GM12892 (cell line): Measurements from ENCODE around the gene GOLGA5.

Source experiments
- DNase-seq: peaks from one replicate; pipeline ENCODE4 v3.0.0; 2011; ENCODE audit not compliant: insufficient read length
- FAIRE-seq: peaks from 2 replicates; lab custom pipeline; 2011; peaks lifted over from hg19 to GRCh38; lab: Jason Lieb, UNC
- POLR2A ChIP-seq: IDR thresholded peaks from 2 replicates; pipeline ENCODE4 v1.6.1; 2011; ENCODE audit warnings: low read depth, low read length, control low read depth
- POLR2AphosphoS5 ChIP-seq: IDR thresholded peaks from 2 replicates; pipeline ENCODE4 v1.6.1; 2011; ENCODE audit warnings: low read depth, low read length, control low read depth
- TAF1 ChIP-seq: IDR thresholded peaks from 2 replicates; pipeline ENCODE4 v1.6.1; 2011; ENCODE audit warnings: low read depth, mild to moderate bottlenecking, control low read depth, low read length, borderline replicate concordance

The GOLGA5 gene

DNA sequence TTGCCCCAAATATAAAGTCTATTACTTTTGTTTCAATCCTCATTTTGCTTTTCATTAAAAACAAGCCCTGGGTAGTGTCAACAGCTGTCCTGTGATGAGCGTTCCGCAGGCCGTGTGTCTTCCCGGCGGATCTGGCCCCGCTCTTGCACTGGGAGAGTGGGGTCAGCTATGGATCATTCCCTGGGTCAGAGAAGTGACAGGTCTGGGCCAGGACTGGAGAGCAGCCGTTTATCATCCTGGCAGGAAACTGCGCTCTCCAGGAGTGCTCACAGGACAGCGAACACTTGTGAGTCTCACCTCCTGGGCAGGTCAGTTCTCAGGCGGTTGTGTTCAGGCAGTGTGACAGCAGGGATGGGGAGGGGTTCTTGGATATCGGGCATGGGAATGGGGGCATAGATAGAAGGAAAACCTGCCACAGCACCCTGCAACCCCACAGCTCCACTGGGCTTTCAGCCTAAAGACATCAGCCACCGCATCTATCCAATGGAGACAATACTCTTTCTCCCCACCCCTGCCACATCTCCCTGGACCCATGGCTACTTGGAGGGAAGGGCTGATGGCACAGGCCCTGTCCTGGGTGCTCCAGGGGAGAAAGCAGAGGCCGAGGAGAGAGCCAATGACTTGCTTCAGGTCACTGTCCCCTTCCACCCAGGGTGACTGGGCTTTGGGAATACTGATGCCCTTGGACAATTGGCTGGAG lies 81.0 kb downstream of the GOLGA5 start:
- FAIRE-seq (no peak), DNase-seq (no peak)
- TF ChIP-seq POLR2AphosphoS5 (no peak), TAF1 (no peak), POLR2A (no peak)

DNA sequence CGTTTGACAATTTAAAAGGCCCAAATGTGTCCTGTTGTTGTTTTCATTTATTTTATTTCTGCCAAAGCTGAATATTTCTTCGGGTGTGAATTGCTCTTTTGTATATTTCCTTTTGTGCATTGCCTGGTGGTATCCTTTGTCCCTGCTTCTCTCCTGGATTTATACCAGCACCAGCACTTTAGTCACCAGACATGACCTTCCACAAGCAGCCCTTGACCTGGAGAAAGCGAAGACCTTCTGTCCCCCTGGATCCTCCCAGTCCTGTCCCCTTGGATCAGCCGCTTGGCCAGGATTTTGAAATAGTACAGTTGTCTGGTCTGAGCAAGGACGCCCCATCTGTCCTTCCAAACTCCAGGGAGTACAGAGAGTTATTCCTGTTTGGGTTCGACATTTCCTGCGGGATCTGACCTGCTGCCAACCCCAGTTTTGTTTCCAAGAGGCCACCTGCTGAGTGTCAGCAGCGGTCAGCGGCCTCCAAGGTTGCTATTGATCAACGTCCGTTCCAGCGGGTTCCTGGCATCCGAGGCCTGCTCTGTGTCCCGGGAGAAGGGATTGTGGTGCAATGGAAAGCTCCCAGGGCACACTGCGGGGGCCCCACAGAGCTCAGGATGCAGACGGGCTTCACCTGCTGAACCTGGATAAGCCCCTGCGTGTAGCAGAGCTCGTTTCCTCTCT lies 83.8 kb downstream of the GOLGA5 start:
- no peak for DNase-seq
- TF ChIP-seq POLR2AphosphoS5 (no peak), TAF1 (no peak), POLR2A (no peak)

GRCh38 chr14:92880351-92880750 lies 86.2 kb downstream of the GOLGA5 start:
- TF ChIP-seq POLR2AphosphoS5: no peak
- FAIRE-seq (no peak), DNase-seq (no peak)

More for the DNA sequence above, 83.8 kb downstream of the GOLGA5 start:
- FAIRE-seq: no peak

DNA sequence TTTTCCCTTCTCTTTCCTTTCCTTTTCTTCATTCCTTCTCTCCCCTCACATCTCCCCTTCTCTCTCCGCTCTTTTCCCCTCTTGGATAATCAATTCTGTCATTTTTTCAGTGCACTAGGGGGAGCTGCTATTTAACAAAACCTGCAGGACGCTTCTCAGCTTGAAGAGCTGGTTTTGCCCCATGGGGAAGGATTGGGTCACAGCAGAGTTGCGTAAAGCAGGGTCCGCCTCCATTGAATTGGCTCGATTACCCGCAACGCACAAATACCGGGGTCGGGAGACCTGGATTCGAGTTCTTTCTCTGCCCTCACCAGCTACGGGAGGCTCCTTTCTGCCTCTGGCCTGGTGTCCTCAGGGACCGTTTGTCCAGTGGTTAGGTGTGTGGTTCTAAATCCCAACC lies 86.7 kb downstream of the GOLGA5 start:
- FAIRE-seq (no peak), DNase-seq (no peak)

DNA sequence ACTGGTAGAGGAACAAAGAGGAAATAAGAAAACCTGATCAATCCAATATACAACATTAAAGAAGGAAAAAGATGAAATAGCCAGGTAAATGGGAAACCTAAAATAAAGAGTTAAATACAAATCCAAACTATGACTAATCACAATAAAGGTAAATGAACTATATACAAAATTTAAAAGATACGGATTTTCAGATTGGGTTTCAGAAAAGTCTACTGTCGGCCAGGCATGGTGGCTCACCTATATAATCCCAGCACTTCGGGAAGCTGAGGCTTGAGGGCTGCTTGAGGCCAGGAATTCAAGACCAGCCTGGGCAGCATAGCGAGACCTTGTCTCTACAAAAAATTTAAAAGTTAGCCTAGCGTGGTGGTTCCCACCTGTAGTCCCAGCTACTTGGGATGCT lies 89.0 kb downstream of the GOLGA5 start:
- TF ChIP-seq POLR2AphosphoS5 (no peak), POLR2A (no peak), TAF1 (no peak)
- FAIRE-seq (no peak), DNase-seq (no peak)

More for the DNA sequence above, 86.7 kb downstream of the GOLGA5 start:
- TF ChIP-seq POLR2AphosphoS5 (no peak), TAF1 (no peak), POLR2A (no peak)

GRCh38 chr14:92884410-92884809 lies 90.3 kb downstream of the GOLGA5 start:
- TF ChIP-seq TAF1: no peak
- TF ChIP-seq POLR2A: no peak
- no peak for TF ChIP-seq POLR2AphosphoS5
- DNase-seq (no peak), FAIRE-seq (no peak)

DNA sequence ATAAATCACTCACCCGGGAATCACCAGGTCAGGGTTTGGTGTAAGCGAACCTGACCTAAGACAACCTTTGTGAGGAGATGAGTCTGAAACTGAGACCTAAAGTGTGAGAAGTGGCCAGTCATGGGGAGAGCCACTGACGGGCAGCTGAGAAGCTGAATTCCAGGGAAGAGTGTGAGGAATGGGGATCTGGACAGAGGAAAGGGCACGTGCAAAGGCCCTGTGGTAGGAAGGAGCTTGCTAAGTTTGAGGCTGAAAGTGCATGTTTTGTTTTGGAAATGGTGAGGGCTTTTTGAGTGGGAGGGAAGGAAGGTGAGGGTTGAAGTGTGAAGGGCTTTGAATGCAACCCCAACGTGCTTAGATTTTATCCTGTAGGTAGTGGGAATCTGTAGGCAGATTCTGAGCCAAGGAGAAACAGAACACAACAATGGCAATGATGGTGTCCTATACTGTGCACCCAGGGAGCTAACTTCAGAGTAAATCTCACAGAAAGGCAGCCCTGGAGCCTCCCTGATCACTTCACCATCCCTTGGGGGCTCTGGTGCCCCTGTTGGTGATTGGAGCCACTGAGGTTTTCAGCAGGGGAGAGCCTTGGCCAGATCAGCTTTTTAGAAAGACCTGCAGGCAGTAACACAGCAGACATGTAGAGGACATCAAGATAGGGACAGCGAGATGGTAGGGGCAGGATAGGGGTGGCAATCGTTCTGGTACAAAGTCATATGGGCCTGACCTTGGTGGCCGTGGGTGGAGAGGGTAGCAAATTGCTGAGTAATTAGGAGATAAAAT lies 91.4 kb downstream of the GOLGA5 start:
- FAIRE-seq (no peak), DNase-seq (no peak)
- TF ChIP-seq POLR2A: no peak

DNA sequence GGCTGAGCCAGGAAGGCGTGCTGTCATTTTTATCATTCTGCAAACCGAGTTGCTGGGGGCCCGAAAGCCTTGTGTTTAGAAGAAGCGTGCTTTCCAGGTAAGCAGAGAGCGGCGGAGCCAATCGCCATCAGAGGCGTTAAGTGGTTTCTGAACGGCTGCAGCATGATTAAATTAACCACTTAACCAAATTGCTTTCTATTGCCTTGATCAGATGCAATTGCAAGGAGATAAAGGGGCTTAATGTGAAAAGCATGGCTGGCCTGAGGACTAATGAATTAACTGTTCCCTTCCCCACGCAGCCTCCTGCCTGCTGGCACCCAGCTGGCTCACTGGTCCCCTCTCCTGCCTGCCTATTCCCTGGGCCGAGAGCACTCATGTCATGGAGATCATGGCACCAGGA lies 92.2 kb downstream of the GOLGA5 start:
- TF ChIP-seq POLR2AphosphoS5 (no peak), POLR2A (no peak), TAF1 (no peak)
- FAIRE-seq (no peak), DNase-seq (no peak)

DNA sequence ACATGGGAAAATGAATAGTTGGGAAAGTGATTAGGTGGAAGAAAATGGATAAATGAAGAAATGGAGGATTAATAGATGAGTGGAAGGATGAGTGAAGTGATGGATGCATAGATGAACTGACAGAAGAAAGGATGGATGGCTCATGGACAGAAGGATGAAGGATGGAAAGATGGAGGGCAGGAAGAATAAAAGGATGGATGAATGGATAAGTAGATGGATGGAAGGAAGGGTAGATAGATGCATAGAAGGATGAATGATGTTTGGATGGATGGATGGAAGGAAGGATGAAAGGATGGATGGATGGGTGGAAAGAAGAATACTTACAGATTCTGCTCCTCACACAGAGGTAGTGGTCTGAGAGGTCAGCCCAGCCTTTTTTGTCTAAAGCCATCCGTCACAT lies 93.1 kb downstream of the GOLGA5 start:
- DNase-seq (no peak), FAIRE-seq (no peak)
- TF ChIP-seq POLR2AphosphoS5 (no peak), TAF1 (no peak), POLR2A (no peak)

DNA sequence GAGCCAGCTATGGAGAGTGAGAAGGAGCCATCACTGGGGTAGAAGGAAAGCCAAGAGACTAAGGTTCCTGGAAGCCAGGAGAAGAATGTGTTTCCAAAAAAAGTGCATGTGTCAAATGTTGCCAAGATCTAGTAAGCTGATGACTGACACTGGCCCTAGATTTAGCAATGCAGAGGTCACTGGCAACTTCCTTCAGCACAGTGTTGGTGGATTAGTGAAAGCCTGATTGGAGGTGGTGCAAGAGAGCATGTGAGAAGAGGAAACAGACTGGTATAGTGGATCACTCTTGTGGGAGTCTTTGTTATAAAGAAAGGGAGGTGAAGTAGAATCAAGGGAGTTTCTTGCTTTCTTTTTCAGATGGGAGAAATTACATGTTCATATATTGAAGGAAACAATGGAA lies 94.8 kb downstream of the GOLGA5 start:
- TF ChIP-seq POLR2A (no peak), POLR2AphosphoS5 (no peak), TAF1 (no peak)
- FAIRE-seq: no peak
- no peak for DNase-seq
